Activated naive CD4-positive, alpha-beta T cell treated with Interleukin-2 at 50 U/mL for 16 hours (primary cell): ENCODE measurements around the gene VIT.

Experiments used
- DNase-seq: peaks from one replicate; pipeline ENCODE4 v3.0.0-alpha.2; 2020

VIT gene

DNA sequence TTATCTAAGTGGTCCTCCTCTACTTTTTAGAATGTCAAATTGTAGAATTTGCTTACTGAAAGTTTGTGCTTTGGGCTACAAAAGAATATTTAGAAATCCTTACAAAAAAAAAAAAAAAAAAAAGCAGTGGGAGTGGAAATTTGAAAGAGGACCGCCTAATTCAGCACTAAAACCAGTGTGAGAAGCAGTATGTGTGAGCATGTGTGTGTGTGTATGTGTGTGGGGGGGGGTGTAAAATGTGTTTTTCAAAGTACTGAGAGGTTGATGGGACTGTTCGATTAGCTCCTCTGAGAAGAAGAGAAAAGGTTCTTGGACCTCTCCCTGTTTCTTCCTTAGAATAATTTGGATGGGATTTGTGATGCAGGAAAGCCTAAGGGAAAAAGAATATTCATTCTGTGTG lies at the start of gene VIT:
VIT (plus strand) TSS at position 175 of the 400 bp plus-strand sequence. CDS start 19,664 bp downstream, outside the sequence.
- DNase-seq, result no peak

- no peak for DNase-seq
Observed at GRCh38 chr2:36650031-36650829, 46.3 kb upstream of the VIT start.

DNA sequence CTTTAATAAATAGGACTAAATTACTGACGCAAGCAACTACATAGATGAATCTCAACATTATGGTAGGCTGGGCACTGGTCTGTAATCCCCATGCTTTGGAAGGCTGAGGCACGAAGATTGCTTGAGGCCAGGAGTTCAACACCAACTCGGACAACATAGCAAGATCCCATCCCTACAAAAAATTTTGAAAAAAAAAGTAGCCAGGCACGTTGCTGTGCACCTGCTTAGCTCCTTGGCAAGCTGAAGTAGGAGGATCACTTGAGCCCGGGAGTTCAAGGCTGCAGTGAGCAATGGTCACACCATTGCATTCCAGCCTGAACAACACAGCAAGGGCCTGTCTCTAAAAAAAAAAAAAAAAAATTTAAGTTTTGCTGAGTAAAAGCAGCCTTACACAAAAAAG lies 43.4 kb upstream of the VIT start:
- DNase-seq, result no peak

DNA sequence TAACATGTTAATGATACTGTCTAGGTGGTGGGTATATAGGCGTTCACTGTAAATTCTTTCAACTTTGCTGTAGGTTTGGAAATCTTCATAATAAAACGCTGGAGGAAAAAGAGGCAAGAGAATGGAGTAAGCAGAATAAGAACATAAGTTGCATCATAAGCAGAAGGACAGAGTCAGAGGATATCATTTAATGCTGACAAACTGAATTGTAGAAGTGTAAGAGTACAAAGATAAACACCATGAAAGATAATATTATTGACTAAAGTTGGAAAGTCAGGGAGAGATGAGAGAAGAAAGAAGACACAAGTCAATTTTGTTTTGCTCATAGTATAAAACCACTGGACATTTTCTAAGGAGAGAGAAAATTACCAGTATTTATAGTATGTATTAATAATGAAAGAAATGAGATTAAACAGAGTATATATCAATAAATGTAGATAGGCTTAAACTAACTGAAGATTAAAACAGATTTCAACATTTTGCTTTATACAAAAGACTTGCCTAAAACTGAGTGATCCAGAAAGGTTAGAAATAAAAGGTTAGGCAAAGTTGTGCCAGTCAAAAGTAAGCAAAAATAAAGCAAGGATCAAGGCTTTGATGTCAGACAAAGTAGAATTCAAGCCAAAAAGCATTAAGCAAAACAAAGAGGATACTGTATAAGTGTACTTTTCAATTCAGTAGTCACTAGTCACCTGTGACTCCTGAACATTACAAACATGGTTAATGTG lies 42.4 kb upstream of the VIT start:
- DNase-seq, result no peak

- no peak for DNase-seq
Observed at GRCh38 chr2:36655453-36655852, 41.1 kb upstream of the VIT start.

DNA sequence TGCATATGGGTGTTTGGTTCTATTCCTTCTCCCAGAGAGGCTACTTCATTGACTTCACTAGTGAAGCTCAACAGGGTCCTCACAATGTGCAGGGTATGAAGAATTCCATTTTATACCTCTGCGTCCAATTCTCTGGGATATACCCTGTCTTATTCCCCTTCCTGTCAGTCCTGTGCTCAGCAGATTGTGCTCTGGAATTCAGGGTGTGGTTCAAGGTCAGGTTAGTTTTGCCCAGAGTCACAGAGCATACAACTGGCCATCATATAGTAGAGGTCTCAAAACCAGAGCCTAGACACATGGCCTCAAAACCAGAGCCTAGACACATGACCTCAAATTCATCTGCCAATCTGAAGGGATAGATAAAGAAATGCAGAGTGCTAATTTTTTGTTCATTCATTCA lies 38.8 kb upstream of the VIT start:
- DNase-seq, result no peak

GRCh38 chr2:36658277-36658748 lies 38.2 kb upstream of the VIT start:
- DNase-seq, result no peak

DNA sequence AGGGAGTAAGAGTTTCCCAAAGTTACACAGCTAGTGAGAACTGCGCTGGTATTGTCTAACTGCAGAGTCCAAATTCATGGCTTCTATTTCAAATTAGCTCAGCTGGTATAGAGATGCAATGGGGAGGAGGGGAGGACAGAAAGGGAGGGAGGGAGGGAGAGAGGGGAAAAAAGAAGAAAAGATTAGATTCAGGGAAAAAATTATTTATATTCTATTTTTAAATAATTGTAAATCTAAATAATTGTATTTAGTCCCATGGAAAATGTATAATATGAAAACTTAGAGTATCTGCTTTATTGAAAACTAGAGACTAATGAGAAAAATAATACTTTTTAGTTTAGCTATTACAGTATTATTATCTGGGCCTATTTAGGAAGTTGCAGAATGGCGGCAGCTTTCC lies 37.3 kb upstream of the VIT start:
- DNase-seq, result no peak

DNA sequence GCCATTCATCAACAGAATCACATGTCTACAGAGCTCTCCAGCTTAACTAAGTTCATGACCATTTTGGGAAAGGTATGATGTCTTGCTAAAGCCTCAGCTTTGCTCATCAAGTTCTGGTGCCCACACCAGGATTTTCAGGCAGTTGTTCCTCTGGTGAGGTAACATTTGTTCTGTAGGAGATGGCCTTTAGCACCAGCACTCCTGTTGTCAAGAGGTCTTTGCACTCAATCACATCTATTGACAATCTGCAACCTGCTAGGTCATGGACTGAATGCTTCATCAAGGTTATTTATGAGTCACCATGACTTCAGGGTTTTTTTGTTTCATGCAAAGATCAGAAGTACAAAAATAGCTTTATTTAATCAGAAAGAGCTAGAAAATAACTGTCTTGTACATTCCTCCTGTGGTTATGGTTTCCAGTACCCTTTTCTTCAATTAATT lies 36.6 kb upstream of the VIT start:
- no peak for DNase-seq

DNA sequence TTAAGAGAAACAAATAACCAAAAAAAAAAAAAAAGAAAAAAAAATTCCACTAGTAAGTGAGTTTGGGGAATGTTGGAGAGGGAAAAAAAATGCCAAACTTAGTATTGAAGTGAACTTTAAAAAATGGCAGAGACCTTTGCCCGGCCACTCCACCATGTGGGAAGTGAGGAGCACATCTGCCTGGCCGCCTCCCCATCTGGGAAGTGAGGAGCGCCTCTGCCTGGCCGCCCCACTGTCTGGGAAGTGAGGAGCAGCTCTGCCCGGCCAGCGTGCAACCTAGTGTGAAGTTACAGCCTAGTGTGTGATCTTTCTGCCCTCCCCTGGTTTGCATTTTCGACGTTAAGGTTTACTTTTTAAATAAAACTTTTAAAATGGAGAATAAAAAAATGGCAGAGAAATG lies 33.9 kb upstream of the VIT start:
- no peak for DNase-seq

DNA sequence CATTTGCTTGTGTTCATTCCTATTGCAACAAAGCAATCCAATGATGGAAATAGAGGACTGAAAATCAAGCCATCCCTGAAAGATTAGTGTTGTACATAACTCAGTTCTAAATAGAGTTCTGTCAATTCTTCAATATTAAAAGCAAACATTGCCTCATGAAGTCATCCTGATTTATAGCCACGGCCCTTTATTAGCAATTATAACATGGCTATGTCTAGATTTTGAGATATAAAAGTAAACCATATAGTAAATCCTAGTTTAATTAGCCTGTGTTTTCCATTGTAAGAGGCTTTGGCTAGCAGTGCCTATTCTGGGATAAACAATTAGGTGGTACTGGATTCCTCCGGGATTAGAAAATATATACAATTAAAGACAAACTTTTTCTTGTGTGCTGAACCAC lies 33.2 kb upstream of the VIT start:
- DNase-seq, result no peak

- no peak for DNase-seq
Observed at GRCh38 chr2:36663851-36664695, 32.4 kb upstream of the VIT start.

DNA sequence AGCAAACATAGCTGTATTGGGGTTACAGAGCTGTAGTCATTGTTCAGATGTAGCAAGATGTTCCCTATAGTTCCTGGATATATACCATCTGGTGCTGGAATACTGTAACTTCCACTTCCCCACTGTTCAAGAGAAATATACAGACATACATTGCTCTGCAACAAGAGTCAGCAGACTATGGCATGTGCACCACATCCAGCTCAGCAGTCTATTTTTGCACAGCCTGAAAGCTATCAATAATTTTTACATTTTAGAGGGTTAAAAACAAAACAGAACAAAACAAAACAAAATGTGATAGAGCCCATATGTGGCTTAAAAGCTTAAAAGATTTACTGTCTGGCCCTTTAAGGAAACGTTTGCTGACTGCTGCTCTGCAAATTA lies 31.8 kb upstream of the VIT start:
- no peak for DNase-seq

GRCh38 chr2:36667931-36668330 lies 28.6 kb upstream of the VIT start:
- DNase-seq, result no peak

- DNase-seq, result no peak
Observed at GRCh38 chr2:36670881-36671595, 25.5 kb upstream of the VIT start.

- DNase-seq, result no peak
Observed at GRCh38 chr2:36671731-36672130, 24.8 kb upstream of the VIT start.

DNA sequence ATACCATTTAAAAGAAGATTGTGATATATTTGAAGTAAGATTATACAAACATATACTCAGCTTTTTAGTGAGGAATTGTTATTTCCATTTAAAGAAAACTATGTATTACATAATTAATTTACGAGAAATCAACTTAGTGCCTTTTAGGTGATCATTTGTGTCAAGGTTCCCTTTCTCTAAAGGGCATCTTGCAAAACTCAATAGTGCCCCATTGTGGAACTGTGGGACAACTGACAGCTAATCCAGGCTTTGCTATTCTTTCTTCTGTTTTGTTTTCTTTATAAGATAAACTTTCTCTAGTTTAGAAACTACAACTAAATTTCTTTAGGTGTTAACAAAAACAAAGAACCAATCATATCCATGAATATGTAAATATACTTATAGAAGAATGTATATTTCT lies 24.3 kb upstream of the VIT start:
- DNase-seq, result no peak

- no peak for DNase-seq
Observed at GRCh38 chr2:36675579-36676282, 20.8 kb upstream of the VIT start.

DNA sequence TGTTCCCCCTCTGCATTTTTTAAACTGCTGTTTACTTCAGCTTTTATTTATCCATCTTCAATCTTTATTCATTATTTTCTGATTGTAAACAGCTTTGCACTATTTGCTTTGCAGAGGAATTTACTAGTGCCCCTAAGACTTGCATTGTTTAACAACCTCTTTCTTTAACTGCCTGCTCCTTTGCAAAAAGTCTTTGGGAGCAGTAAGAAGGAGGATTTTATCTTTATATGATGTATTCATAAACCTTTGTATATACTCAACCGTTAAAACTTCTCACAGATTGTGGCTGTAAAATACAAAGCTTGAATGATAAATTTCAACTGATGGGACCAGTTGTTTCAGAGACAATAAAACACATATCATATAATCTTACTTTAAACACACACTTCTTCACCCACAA lies 20.1 kb upstream of the VIT start:
- DNase-seq, result no peak

DNA sequence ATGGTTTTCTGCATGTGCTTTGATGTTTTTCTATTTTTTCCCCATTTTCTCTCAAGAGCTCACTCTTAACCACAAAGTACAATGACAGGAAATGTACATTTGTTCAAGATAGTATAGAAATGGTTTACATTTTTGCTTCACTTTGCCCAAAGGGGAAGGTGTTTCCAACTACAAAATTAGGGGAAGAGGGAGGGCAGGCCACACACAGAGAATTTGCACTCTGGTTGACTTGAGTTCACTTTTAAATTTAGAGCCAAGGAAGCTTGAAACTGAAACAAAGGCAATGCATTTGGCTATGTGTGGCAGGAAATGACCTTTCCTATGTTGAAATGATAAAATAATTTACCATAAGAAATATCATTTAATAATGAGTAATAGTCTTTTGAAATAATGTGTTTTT lies 19.1 kb upstream of the VIT start:
- no peak for DNase-seq

DNA sequence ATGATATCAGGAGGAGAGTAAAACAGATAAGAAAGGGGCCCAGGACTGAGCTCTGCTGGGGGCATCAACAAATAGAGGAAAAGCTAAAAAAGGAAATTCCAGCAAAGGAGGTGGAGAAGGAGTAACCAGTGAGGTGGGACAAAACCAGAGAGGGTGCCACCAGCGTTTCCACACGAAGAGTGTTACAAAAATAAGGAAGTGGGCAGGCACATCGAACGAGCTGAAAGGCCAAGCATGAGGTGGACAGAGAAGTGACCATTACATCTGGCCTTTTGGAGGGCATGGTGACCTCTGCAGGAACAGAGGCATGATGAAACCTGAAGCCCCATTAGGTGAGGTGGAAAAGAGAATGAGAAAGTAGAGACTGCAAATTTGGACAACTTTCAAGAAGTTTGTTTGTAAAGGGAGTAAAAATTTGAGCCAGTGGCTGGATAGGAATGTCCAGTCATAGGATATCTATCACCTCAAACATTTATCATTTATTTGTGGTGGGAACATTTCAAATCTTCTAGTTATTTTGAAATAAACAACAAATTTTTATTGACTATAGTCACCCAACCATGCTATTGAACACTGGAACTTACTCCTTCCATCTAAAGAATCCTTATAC lies 18.4 kb upstream of the VIT start:
- DNase-seq, result no peak

GRCh38 chr2:36678856-36679255 lies 17.7 kb upstream of the VIT start:
- no peak for DNase-seq
